GM11168 (cell line): ENCODE measurements around the gene SLIT3.

ENCODE experiments used
- in situ Hi-C: fragments of 300-500 bp; cut with MboI; formaldehyde crosslinking; loops from one replicate; pipeline ENCODE4 v1.12.0; 2022; ENCODE audit warnings: low sequenced_read_pairs; ENCODE audit not compliant: unreplicated experiment

Gene SLIT3

DNA sequence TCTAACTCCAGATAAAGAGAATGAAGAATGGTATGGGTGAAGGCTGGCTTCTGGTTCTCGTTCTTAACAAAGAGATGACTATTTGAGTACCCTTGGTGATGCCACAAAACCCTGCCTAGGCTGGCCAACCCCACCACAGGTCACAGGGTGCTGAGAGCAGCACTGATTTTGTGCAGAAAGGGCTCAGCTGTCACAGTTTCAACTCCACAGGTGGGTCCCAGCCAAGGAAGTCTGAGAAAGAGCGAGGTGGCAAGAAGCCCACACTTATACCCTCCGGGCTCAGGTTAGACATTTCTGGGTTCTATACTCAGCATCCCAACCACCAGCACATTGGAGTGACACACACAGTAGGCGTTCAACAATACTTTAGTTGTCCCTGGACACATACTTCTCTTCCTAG lies 118.1 kb downstream of the SLIT3 start:
- in situ Hi-C loops = no loop called here

DNA sequence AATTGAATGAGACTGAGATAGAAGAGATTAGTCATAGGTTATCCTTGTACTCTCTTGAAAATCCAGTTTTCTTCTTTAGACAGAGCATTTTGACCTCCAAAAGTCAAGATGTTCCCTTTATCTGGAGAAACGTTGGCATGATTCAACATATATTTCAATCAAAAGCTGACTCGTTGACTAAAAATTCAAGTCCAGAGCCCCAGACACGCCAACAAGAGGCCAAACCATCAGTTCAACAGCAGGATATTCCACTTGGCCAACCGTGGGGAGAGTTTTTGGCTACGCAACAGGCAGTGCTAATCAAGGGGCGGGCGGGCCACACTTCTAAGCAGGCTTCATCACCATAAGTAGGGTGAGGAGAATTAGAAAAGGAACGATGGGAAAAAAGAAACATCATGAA lies 119.1 kb downstream of the SLIT3 start:
- in situ Hi-C loops = no loop called here

DNA sequence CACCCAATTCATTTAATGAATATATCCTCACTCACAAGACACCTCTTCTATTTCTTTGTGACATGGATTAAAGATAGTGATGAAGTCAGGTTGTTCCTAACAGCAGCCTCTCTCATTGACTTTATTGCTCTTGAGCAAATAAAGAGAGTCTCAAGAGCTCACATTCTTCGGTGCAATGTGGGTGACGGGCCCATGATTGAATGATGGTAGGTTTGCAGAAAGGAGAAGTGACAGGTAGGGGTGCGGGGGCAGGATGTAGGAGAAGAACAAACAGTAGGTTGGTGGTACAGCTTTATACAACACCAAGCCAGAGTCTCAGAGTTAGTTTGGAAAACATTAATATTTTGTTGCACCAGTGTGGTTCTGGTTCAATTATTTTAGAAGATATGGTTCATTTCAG lies 122.2 kb downstream of the SLIT3 start:
- in situ Hi-C loops = no loop called here

DNA sequence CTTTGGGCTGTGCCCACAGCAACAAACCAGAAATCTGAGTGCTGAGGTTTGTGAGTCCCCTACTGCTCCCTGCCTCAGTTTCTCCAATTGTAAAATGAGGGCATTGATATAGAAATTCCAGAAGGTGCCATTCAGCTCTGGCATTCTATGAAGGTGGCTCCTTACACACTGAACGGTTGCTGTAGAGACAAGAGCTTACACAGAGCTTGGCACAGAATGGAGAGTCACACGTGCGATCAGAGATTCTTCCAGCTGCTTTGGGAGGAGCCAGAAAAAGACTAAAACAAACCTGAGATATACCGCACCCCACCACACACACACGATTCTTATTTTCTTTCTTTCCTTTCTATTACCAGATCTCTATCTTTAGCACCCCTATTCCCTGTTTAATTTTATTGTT lies 122.7 kb downstream of the SLIT3 start:
- in situ Hi-C loops = no loop called here

DNA sequence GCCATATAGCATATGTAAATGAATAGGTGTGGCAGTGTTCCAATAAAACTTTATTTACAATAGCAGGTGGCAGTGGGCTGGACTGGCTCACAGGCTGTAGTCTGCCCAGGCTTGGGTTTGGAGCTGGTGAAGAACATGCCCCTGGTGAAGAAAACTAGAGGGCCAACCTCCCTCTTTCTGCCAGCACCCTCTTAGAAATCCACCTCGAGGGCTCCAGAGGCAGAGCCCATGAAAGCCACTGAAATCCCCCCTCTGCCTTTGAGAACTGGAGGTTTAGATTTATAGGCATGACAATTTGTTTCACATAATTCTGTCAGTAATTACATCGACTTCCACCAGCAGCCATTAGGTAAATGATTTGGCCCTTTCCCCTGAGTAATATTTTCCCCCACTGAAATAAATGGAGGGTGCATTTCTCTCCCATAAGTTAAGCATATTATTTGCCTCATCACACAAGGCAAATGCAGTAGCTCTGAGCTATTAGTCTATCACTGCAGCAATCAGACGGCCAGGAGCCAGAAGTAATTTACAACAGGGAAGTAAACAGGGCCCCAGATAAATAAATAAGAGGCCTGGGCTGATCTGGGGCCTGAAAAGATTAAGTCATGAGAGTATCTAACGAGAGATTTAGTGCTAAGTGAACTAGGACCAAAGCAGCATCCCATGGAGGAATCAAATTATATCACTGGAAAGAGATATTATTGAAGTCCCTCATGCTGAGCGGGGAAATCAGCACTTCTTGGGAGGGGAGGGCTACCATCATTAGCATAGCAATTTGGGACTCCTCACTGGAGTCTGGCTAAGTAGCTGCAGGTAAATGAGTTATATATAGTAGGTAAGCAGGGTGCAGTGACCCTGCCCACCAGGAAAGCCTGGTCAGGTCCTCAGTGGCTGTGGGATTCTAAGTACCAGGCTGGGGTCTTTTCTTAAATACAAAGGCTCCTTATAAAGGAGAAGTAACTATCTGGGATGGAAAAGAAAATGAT lies 123.9 kb downstream of the SLIT3 start:
- in situ Hi-C loops = no loop called here

DNA sequence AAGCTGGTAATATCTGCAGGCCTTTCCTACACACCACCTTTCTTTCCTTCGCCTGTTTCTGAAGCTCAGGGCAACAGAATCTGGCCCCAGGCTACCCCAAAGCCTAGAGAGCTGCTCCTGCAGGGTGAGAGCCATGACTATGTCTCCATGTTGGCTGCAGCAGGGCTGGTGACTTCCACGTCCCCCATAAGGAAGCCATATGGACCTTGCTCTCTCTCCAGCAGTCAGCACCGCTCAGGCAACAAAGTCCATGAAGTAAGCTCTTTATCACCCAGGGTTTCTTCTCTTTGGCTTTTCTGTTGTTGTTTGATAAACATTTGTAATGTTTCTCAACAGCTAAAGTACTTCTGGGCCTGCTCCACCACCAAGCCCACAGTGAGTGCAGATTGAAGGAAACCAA lies 125.2 kb downstream of the SLIT3 start:
- in situ Hi-C loops = no loop called here

DNA sequence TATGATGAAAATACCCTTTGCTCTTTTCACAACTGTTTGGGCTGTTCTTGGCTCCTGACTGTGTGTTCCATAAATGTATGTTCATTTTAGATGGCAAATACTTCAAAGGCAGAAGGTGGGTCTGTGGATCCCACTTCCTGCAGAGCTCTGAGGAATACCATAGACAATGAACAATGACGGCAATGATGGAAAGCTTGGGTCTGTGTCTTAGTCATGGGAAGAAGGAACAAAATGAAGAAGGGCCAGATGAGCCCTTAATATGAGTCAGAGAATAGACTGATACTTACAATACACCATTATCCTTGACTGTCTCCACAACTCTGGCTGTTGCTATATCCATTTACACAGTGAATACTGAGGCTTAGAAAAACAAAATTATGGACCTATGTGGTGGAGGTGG lies 126.0 kb downstream of the SLIT3 start:
- in situ Hi-C loops = no loop called here

DNA sequence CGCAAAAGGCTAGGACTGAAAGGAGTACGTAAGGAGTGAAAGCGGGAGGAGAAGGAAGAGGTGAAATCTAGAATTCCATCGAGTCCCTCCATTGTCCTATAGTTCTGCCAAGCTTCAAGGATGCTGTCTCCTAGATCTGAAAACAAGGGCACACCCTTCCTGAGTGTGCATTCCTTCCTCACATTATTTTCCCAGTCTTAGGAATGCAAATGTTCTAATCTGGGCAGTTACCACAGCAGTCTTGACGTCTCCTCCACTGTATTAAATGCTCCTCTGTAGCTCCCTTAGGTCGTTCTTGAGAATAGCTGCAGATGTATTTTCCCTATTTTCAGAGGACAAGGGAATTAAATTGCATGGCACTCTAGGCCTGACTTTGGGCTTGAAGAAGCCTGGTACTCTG lies 127.6 kb downstream of the SLIT3 start:
- in situ Hi-C loops = no loop called here

DNA sequence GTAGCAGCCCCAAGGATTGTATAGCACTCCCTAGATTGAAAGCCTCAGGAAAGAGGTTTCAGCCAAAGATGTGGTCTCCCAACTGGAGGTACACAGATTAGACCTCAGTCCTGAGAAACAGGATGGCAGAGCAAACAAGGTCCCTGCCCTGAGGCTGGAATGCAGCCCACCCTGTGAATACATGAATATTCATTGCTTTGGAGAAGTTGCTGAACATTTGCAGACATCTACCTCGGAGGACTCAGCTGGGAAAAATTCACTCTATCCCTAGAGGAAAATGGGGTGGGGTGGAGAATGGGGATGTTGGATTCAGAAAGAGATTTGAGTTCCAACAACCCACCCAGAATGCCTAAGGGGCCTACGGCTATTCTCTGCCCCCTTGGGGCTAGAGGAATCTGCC lies 129.4 kb downstream of the SLIT3 start:
- in situ Hi-C loops = no loop called here

DNA sequence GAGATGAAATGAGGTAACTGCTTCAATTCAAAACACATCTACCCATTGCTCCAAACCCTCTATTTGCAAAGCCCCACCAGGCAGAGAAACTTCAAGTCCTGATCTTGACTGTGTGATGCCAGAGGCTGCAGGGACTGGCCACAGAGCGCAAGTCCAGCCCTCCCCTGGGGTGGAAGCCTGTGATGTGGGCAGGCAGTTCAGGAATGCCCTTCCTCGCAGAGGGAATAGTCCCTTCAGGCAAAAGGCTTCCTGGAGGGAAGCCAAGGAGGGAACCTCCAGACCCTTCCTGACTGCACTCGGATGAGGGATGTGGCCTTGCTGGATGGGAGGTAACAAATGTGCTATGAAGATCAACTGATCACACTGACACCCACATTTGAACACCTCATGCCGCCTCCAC lies 131.2 kb downstream of the SLIT3 start:
- in situ Hi-C loops = no loop called here

DNA sequence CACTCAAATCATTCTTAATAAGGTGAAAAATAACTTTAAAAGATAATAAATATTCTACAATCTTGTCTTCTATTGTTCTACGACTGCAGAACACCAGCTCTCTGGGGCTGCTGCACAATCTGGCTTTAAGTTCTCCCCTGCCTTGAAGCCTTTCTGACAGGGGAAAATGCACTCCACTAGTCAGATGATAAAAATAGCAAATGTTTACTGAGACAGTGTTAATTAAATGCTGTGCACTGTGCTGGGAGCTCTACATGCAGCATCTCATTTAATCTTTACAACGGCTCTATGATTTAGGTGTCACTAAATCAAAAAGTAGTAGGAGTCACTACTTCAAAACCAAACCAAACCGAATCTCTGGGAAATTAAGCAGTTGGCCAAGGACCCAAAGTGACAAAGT lies 132.7 kb downstream of the SLIT3 start:
- in situ Hi-C loops = no loop called here

DNA sequence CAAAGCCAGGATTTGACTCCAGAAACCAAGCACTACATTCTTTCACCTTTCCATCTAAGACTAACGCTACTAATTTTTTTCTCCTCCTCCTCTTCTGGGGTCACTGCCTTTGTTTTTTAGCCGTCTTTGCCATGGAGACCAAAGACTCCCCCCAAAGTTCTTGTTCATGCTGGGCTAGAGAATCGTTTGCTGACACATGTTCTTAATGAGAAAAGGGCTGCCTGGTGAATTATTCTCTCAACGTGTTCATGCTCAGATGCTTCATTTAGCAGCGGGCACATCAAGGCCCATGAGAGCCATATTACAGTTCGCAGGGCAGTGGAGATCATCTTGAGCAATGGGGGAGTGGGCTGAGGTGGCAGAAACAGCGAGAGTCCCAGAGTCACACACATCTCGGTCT lies 134.9 kb downstream of the SLIT3 start:
- in situ Hi-C loops = no loop called here

DNA sequence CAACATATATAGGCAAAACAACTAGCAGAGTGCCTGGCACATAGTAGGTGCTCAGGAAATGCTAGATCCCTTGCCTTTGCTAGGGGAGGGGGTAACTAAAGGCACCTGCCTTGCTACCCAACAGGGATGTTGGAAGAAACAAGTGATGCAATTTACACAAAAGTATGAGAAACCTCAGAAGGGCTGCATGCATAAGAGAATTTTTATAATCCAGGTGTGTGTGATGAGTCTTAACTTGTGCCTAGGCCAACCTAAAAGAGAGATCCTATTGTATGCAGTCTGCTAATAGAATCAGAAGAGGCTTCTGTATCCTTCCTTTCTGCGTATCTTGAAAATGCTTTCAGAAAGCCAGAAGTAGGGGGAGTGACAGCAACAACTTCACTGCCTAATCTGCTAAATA lies 135.9 kb downstream of the SLIT3 start:
- in situ Hi-C loops = no loop called here

DNA sequence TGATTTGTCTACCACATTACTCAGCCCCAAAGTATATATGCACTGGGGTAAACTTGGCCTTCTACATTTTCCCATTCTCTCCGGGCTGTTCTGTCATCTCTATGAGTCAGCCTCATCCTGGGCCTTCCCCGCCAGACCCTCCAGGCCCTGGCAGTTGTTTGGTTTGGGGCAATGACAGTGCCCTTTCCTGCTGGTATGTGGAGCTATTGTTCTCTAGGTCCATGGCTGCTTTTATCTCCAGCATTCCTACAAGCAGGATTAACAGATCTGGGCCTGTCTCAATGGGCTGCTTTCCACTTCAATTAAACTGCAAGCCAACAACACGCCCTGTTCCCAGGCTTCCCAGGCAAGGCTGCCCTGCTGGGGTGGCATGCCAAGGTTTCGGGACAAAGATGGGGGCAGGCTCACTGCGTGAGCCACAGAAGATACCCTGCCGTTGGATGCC lies 136.4 kb downstream of the SLIT3 start:
- in situ Hi-C loops = no loop called here

DNA sequence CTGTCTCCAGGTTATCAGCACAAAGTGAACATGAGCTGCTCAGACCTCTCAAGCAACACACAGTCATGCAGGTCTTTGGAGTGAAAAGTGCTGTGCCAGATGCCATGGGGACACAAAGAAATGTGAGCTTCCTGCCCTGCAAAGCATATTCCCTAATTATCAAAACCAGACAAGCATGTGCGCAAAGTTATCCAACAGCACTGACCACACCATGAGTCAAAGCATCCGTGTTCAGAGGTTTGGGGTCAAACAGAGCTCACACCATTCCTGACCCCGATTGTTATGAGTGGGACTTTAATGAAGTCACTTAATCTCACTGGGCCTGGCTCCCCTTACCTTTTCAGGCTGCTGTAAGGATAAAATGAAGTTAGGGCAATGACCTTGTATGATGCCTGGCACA lies 138.5 kb downstream of the SLIT3 start:
- in situ Hi-C loops = no loop called here

DNA sequence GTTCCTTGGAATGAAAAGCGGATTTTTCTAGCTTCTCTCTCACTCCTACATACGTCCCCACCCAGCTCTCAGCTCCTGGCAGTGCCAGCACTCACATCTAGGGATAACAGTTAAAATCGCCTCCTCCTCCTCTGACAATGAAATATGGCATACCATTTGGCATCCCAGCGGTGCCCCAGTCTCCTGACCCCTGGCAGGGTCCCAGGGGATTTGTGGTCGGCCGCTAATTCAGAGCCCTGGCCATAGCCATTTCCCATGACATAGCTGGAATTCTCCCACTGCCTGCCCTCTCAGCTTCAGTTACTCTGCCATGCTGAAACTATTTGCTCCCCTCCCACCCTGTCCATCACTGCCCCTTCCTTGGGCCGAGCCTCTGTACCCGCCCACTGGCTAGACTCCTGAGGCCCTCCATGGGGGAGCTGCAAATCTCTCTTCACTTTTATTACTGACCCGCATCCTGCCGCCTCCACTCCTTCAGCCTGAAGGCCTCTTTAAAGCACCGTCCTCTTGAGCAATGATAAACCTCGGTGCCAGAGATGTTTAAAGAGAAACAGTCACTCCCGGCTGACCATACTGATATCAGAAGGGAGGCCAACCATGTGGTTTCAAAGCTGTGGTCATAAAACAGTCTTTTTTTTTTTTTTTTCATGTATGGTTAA lies 139.8 kb downstream of the SLIT3 start:
- in situ Hi-C loops = no loop called here

DNA sequence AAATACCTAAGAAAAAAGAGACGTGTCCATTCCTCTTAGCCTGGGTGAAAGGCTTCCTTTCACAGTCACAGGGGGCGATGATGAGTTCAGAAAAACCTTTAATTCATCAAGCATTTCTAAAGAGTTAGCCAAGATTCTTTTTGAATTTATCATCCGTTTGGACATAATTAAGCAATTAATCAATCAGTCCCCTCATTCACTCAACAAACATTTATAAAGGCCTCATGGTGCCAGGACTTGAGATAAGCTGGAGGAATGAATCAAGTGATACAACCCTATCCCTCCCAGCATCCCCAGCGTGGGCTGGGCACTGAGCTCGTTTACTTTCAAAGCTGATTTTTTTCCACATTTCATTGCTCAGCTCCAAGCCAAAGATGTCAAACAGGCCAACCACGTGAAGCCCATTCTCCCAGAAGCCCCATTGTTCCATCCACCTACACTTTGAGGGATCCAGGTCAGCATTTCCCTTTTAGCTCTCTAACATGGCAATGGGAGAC lies 140.5 kb downstream of the SLIT3 start:
- in situ Hi-C loops = no loop called here

DNA sequence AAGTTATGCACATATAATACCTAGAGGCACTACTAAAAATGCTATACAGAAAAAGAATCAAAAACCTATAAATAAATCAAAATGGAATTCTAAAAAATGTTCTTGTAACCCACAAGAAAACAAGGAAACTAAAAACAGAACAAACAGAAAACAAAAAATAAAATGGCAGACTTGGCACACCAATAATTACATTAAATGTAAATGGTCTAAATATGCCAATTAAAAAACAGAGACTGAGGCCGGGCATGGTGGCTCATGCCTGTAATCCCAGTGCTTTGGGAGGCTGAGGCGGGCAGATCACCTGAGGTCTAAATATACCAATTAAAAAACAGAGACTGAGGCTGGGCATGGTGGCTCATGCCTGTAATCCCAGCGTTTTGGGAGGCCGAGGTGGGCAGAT lies 142.2 kb downstream of the SLIT3 start:
- in situ Hi-C loops = no loop called here

DNA sequence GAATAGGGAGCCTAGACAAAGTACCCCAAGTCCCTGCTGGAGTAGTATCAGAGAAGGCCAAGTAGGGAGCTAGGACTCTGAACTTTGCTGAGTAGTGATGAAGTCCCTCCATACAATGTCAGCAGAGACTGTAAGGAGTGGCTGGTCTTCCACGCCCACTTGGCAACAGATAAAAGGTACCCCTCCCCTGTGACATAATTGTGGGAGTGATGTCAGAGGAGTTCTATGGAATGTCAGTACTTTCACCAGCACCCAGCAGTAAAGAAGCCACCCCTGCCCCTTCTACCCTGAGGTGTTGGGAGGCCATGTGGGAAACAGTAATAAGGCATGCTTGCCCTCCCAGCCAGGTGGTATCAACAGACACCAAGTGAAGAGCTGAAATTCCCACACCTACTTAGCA lies 143.9 kb downstream of the SLIT3 start:
- in situ Hi-C loops = no loop called here

DNA sequence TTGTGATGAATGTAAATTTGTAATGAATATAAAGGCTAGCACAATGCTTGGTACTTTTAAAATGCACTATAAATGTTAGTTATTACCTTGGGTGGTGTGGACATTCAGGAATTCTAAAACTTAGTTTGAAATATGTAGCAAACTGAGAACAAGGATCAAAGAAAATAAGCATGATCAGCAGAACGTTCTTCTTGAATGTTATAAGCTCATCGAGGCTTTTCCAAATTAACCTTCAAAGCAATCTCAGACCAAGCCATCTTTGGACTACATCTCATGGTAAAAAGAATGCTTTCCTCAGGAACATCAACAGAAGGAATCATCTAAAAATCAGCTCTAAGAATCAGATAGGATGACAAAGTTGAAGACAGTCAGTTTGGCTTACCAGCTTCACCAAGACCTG lies 146.3 kb downstream of the SLIT3 start:
- in situ Hi-C loops = no loop called here

DNA sequence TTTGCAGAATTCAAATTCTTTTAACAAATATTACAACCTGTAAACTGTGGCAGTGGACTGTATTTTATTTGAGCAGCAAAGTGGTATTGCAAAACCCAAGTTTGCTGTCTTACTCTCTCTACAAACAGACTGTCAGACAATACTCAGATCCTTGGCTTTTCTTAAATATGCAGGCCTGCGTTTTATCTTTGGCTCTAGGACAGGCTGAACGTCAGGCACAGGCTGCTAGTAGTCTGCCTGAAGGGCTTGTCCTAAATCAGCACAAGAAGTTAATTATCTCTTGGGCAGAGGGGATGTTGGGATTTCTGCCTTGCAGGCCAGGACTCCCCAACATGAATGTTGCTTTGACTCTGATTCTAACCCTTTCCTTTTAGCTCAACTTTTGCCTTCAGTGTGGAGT lies 147.5 kb downstream of the SLIT3 start:
- in situ Hi-C loops = no loop called here
